Suprapubic skin (tissue), 4 donors: ENCODE measurements around the gene ZNF692. TPM values are rescaled to one million over a fixed set of nuclear protein-coding genes. Genes with fewer than 3 reads are reported as not detected.
A peak's percentile ranks its signal among the peaks of the same experiment; 100 is the strongest.

Experiments
- DNase-seq, 2 donors: peaks; one replicate each; pipeline ENCODE4 v3.0.0-alpha.2; 2019; ENCODE audit warnings: low spot score in 2 of 2
- H3K27ac ChIP-seq: fragments of 200-600 bp; sonication (generic); one replicate; pipeline ENCODE4 v1.5.1; 2019
- H3K27me3 ChIP-seq: fragments of 200-600 bp; sonication (generic); one replicate; pipeline ENCODE4 v1.5.1; 2019
- H3K36me3 ChIP-seq: fragments of 200-600 bp; sonication (generic); one replicate; pipeline ENCODE4 v1.5.1; 2019
- H3K4me1 ChIP-seq: fragments of 200-600 bp; sonication (generic); one replicate; pipeline ENCODE4 v1.5.1; 2019
- H3K4me3 ChIP-seq: fragments of 200-600 bp; sonication (generic); one replicate; pipeline ENCODE4 v1.5.1; 2019; ENCODE audit warnings: mild to moderate bottlenecking
- H3K9me3 ChIP-seq: fragments of 200-600 bp; sonication (generic); one replicate; pipeline ENCODE4 v1.5.1; 2019
- EP300 ChIP-seq: sonication (generic); formaldehyde crosslinking; IDR thresholded peaks from one replicate; pipeline ENCODE4 v1.6.1; 2017; ENCODE audit warnings: antibody characterized with exemption
- POLR2A ChIP-seq, 2 donors: fragments of 450-650 bp; IDR thresholded peaks; one replicate each; pipeline ENCODE4 v1.6.1; 2017; ENCODE audit warnings: antibody characterized with exemption in 2 of 2, mild to moderate bottlenecking in 2 of 2, moderate library complexity in 2 of 2
- POLR2AphosphoS5 ChIP-seq, 3 donors: sonication (generic); formaldehyde crosslinking; IDR thresholded peaks; one replicate each; pipeline ENCODE4 v1.6.1; 2017; ENCODE audit warnings: antibody characterized with exemption in 3 of 3
- WGBS: methylation state at CpG from one replicate; pipeline ENCODE4 v1.1.5; 2018; 5-methylcytosine and 5-hydroxymethylcytosine counted together
- total RNA-seq, 4 donors: library from RNA; depleted of rRNA; stranded (reverse); fragments of >200 nt; gene quantifications; one replicate each; pipeline ENCODE4 v1.1.0, GENCODE V29; 2016
- TF ChIP-seq, protein P1 (sequence below), 2 donors: fragments of 200-600 bp in 1 of 2; fragments of 450-650 bp in 1 of 2; sonication (generic) in 1 of 2; IDR thresholded peaks; one replicate each; pipeline ENCODE4 v1.5.1; 2016 to 2019; ENCODE audit warnings: antibody characterized with exemption in 2 of 2, mild to moderate bottlenecking in 1 of 2, moderate library complexity in 1 of 2

Gene ZNF692
- total RNA-seq, 4 donors from 2014 or later, result 30.2 to 138 (median 52.6) TPM

DNA sequence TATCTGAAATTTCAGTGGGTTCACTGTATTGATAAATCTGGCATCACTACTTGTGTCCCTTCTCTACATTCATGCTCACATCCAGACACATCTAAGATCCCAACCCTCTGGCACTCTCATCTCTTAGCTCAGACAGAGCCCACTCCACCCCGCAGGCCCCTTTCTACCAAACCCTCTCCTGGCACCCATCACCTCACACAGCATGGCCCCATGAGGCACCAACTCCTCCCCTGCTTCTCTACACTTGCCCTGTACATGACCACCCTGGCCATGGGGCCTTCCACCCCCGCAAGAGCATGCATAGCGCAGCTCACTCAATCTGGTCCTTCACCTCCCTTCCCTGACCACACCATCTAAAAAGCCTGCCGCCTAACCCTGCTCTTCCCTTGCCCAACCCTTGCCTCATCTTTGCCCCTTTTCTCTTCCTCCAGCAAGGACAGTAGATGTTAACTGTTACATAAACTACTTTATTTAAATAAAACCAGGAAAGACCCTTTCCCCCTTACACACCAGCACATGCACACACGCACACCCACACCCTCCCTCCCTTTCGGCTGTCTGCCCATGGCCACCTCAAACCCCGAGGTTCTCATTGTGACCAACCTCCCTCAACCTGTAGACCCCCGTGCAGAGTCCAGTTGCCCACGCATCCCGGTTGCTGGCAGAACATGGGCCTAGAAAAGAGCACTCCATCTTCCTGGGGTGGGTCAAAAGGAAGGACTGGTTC, 48.7 kb downstream of the ZNF692 start:
- no peak for DNase-seq
- Histone ChIP-seq H3K36me3 (peaks cover 38% of the 10 kb centered on the region), H3K9me3 (no peaks in the 10 kb centered on the region), H3K4me1 (peaks cover 25% of the 10 kb centered on the region), H3K27me3 (no peaks in the 10 kb centered on the region), H3K27ac (no peak overlapping the region), H3K4me3 (no peak overlapping the region)
- TF ChIP-seq, protein P1, sequence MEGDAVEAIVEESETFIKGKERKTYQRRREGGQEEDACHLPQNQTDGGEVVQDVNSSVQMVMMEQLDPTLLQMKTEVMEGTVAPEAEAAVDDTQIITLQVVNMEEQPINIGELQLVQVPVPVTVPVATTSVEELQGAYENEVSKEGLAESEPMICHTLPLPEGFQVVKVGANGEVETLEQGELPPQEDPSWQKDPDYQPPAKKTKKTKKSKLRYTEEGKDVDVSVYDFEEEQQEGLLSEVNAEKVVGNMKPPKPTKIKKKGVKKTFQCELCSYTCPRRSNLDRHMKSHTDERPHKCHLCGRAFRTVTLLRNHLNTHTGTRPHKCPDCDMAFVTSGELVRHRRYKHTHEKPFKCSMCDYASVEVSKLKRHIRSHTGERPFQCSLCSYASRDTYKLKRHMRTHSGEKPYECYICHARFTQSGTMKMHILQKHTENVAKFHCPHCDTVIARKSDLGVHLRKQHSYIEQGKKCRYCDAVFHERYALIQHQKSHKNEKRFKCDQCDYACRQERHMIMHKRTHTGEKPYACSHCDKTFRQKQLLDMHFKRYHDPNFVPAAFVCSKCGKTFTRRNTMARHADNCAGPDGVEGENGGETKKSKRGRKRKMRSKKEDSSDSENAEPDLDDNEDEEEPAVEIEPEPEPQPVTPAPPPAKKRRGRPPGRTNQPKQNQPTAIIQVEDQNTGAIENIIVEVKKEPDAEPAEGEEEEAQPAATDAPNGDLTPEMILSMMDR (IDR thresholded peaks at IDR 0.05), result no peak
- no peak for TF ChIP-seq POLR2AphosphoS5 (IDR thresholded peaks at IDR 0.05)
- no peak for TF ChIP-seq POLR2A (IDR thresholded peaks at IDR 0.05)
- TF ChIP-seq EP300, result no peak
- WGBS, result 66% methylated on average over 10 of the region's 10 CpGs

DNA sequence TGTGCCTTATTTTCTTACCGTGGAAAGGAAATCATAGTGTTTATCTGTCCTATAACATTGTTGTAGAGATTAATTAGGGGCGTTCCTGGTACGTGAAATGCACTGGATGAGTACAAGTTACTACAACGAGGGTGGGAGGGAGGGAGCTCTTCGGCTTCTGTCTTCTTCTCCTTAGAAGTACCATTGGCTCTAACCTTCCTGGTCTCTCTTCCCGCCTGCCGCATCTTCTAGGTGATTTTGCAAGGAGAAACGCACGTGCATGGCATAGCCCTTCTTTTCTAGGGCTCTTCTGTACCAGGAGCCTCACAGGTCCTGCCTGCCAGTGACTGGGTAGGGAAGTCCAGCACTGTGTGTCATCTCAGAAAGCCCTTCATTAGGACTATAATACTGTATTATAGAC, 50.0 kb downstream of the ZNF692 start:
- Histone ChIP-seq H3K4me1 (peaks cover 25% of the 10 kb centered on the region), H3K36me3 (peaks cover 26% of the 10 kb centered on the region), H3K4me3 (no peak overlapping the region), H3K27me3 (no peaks in the 10 kb centered on the region), H3K27ac (no peak overlapping the region), H3K9me3 (no peaks in the 10 kb centered on the region)
- peak in 1 of 2 donors; percentile 18 for DNase-seq
- 84% methylated on average over 9 of the region's 9 CpGs for WGBS
- TF ChIP-seq EP300 (no peak), POLR2A (IDR thresholded peaks at IDR 0.05) (no peak), POLR2AphosphoS5 (IDR thresholded peaks at IDR 0.05) (no peak)
- TF ChIP-seq, protein P1 (IDR thresholded peaks at IDR 0.05), result no peak

DNA sequence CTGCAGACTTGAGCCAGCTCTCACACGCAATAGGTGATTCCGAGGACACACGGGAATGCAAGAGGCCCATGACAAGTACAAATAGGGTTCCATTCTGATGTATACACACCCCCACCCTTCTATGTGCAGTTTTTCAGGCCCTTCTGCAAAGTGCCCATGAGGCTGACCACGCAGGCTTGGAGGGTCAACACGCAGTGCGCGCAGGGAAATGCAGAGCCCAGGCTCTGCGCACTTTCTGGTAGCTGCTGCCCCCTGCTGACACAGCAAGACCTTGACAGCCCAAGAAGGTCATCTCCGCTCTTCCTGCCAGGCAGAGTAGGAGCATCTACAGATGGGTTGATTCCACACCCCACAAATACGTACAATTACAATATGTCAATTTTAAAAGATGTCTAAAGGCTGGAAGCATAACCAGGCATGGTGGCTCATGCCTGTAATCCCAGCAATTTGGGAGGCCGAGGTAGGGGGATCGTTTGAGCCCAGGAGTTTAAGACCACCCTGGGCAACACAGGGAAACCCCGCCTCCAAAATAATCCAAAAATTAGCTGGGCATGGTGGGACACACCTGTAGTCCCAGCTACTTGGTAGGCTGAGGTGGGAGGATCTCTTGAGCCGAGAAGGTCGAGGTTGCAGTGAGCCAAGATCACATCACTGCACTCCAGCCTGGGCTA, 51.7 kb downstream of the ZNF692 start:
- 52% methylated on average over 15 of the region's 15 CpGs for WGBS
- Histone ChIP-seq H3K27ac (no peak overlapping the region), H3K4me1 (peaks cover 19% of the 10 kb centered on the region), H3K27me3 (no peaks in the 10 kb centered on the region), H3K4me3 (no peak overlapping the region), H3K9me3 (no peaks in the 10 kb centered on the region), H3K36me3 (peaks cover 9% of the 10 kb centered on the region)
- DNase-seq, result peak in 1 of 2 donors; percentile 70
- TF ChIP-seq EP300, result no peak
- no peak for TF ChIP-seq POLR2A (IDR thresholded peaks at IDR 0.05)
- no peak for TF ChIP-seq POLR2AphosphoS5 (IDR thresholded peaks at IDR 0.05)
- TF ChIP-seq, protein P1 (IDR thresholded peaks at IDR 0.05), result peak; percentile 25 to 62

DNA sequence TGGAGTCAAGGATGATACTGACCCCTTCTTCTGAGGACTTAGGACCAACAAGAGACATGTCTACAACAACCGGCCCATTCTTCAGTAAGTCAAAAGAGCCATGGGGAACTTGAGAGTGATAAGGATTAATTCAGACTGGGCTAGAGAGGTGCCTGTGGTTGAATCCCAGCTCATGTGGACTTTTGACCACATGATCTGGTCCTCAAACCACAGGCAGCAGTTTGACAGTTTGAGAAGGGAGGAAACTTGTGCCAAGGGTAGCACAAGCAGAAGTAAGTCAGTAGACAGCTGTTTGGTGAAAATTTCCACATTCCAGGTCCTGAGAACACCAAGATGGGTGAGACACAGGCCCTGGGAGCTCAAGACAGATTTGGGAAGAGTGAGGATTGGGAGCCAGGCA, 53.0 kb downstream of the ZNF692 start:
- Histone ChIP-seq H3K36me3 (no peaks in the 10 kb centered on the region), H3K4me1 (peaks cover 12% of the 10 kb centered on the region), H3K27me3 (no peaks in the 10 kb centered on the region), H3K4me3 (no peak overlapping the region), H3K9me3 (no peaks in the 10 kb centered on the region), H3K27ac (no peak overlapping the region)
- 78% methylated on average over 1 of the region's 1 CpG for WGBS
- DNase-seq, result no peak
- no peak for TF ChIP-seq EP300
- TF ChIP-seq, protein P1 (IDR thresholded peaks at IDR 0.05), result no peak
- TF ChIP-seq POLR2A (IDR thresholded peaks at IDR 0.05), result no peak
- TF ChIP-seq POLR2AphosphoS5 (IDR thresholded peaks at IDR 0.05), result no peak
